ENCODE measurements around the gene GRIN1.

- TF ChIP-seq CTCF (IDR thresholded peaks at IDR 0.05) = no peak
- no peak for TF ChIP-seq ZFX (IDR thresholded peaks at IDR 0.05; ENCODE audit: borderline replicate concordance)
Measured at GRCh38 chr9:137168573-137168903, 29.6 kb downstream of the GRIN1 start.

Data from 22Rv1 (cell line).